Coronary artery (tissue), 2 donors: ENCODE results near the gene CORO6.
A peak's percentile ranks its signal among the peaks of the same experiment; 100 is the strongest.

ENCODE experiments used
- DNase-seq: peaks from one replicate; pipeline ENCODE4 v3.0.0-alpha.2; 2017; ENCODE audit warnings: low spot score
- H3K27ac ChIP-seq, 2 donors: fragments of 200-600 bp; sonication (generic); one replicate each; pipeline ENCODE4 v1.5.1; 2016 to 2019
- H3K4me3 ChIP-seq: fragments of 200-600 bp; sonication (generic); 2 replicates; pipeline ENCODE4 v1.5.1; 2016; ENCODE audit warnings: mild to moderate bottlenecking, moderate library complexity
- CTCF ChIP-seq: fragments of 200-600 bp; sonication (generic); IDR thresholded peaks from one replicate; pipeline ENCODE4 v1.5.1; 2019; ENCODE audit warnings: antibody characterized with exemption

CORO6 gene

GRCh38 chr17:29624586-29624985, 1.9 kb upstream of the CORO6 start:
- no peak for TF ChIP-seq CTCF
- no peak overlapping the region for H3K4me3 ChIP-seq
- peak overlapping the region in 1 of 2 donors; percentile 11 for H3K27ac ChIP-seq
- DNase-seq, result no peak

GRCh38 chr17:29623283-29623647, 553 bp upstream of the CORO6 start:
- no peak for DNase-seq
- TF ChIP-seq CTCF, result no peak
- H3K27ac ChIP-seq, result peak overlapping the region in 1 of 2 donors; percentile 77
- H3K4me3 ChIP-seq, result peak overlapping the region; percentile 81

- peak overlapping the region; percentile 56 to 77 for H3K27ac ChIP-seq
- no peak for DNase-seq
- H3K4me3 ChIP-seq, result peak overlapping the region; percentile 81
- TF ChIP-seq CTCF, result no peak
These were observed 939 bp downstream of the CORO6 start for GRCh38 chr17:29621751-29622194.

- Histone ChIP-seq H3K27ac (peak overlapping the region; percentile 56 to 77), H3K4me3 (peak overlapping the region; percentile 81)
- no peak for TF ChIP-seq CTCF
- DNase-seq, result no peak
These were observed 1.8 kb downstream of the CORO6 start for GRCh38 chr17:29620779-29621500.

GRCh38 chr17:29620271-29620670, 2.4 kb downstream of the CORO6 start:
- Histone ChIP-seq H3K4me3 (no peak overlapping the region), H3K27ac (no peak overlapping the region)
- no peak for DNase-seq
- no peak for TF ChIP-seq CTCF

GRCh38 chr17:29619251-29619650, 3.5 kb downstream of the CORO6 start:
- no peak for DNase-seq
- peak overlapping the region in 1 of 2 donors; percentile 65 for H3K27ac ChIP-seq
- peak overlapping the region; percentile 15 for H3K4me3 ChIP-seq
- no peak for TF ChIP-seq CTCF
